WTC11 (cell line): ENCODE measurements around the gene GPC1. TPM values are rescaled to one million over a fixed set of nuclear protein-coding genes. Genes with fewer than 3 reads are reported as not detected.

Source experiments
- ATAC-seq: fragments of 200-7000 bp; cut with Tn5 transposase; 2 replicates; pipeline ENCODE4 v1.10.0; 2021; ENCODE audit warnings: mild to moderate bottlenecking, moderate library complexity
- CTCF ChIA-PET: fragments of 300-600 bp; sonication (Branson Sonifier 250); formaldehyde crosslinking; loops from one replicate; lab custom pipeline; 2021; ENCODE audit warnings: antibody characterized with exemption; lab: Charles Lee
- POLR2A ChIA-PET: fragments of 350-600 bp; sonication (Branson Sonifier 250); formaldehyde crosslinking; loops from one replicate; lab custom pipeline; 2021; ENCODE audit warnings: antibody characterized with exemption; lab: Charles Lee
- DNase-seq: peaks from one replicate; pipeline ENCODE4 v3.0.0; 2021; ENCODE audit warnings: low spot score
- H3K27ac Mint-ChIP-seq: 2 replicates; pipeline ENCODE4 v1.8.0; 2021; ENCODE audit warnings: mixed read lengths
- H3K27me3 Mint-ChIP-seq: 2 replicates; pipeline ENCODE4 v1.8.0; 2021; ENCODE audit warnings: low read depth, mild to moderate bottlenecking, moderate library complexity, mixed read lengths
- H3K36me3 Mint-ChIP-seq: 2 replicates; pipeline ENCODE4 v1.8.0; 2021; ENCODE audit warnings: mixed read lengths
- H3K4me1 Mint-ChIP-seq: 2 replicates; pipeline ENCODE4 v1.8.0; 2022; ENCODE audit warnings: mixed read lengths
- H3K4me3 Mint-ChIP-seq: 2 replicates; pipeline ENCODE4 v1.8.0; 2021; ENCODE audit warnings: mild to moderate bottlenecking, moderate library complexity, mixed read lengths
- H3K9me3 Mint-ChIP-seq: 2 replicates; pipeline ENCODE4 v1.8.0; 2021; ENCODE audit warnings: mixed read lengths
- ELF4 ChIP-seq: sonication (generic); formaldehyde crosslinking; IDR thresholded peaks from 2 replicates; pipeline ENCODE4 v1.8.1; 2022; ENCODE audit warnings: low read depth, mild to moderate bottlenecking, moderate library complexity, missing genetic modification reagents
- GRHL2 ChIP-seq: fragments of 250-450 bp; sonication (Bioruptor Pico); IDR thresholded peaks from 2 replicates; pipeline ENCODE4 v1.8.0; 2022; ENCODE audit warnings: mild to moderate bottlenecking, moderate library complexity; ENCODE audit not compliant: insufficient replicate concordance, severe bottlenecking
- GTF2I ChIP-seq: fragments of 250-450 bp; sonication (Bioruptor Pico); conservative IDR thresholded peaks from 2 replicates; pipeline ENCODE4 v1.4.0; 2021; ENCODE audit warnings: mild to moderate bottlenecking
- JUN ChIP-seq: sonication (generic); formaldehyde crosslinking; IDR thresholded peaks from 2 replicates; pipeline ENCODE4 v1.8.0; 2023; ENCODE audit warnings: mild to moderate bottlenecking, missing genetic modification reagents
- MYBL2 ChIP-seq: sonication (generic); formaldehyde crosslinking; IDR thresholded peaks from 2 replicates; pipeline ENCODE4 v1.8.1; 2023; ENCODE audit warnings: mild to moderate bottlenecking, moderate library complexity, missing genetic modification reagents
- NR3C1 ChIP-seq: sonication (generic); formaldehyde crosslinking; conservative IDR thresholded peaks from 2 replicates; pipeline ENCODE4 v1.8.1; 2023; ENCODE audit warnings: low read depth, mild to moderate bottlenecking, missing genetic modification reagents
- SOX15 ChIP-seq: fragments of 250-450 bp; sonication (Bioruptor Pico); IDR thresholded peaks from 2 replicates; pipeline ENCODE4 v1.9.0; 2021; ENCODE audit warnings: mild to moderate bottlenecking
- SP1 ChIP-seq: sonication (generic); formaldehyde crosslinking; conservative IDR thresholded peaks from 2 replicates; pipeline ENCODE4 v1.8.1; 2022; ENCODE audit warnings: missing genetic modification reagents
- TEAD1 ChIP-seq: sonication (generic); formaldehyde crosslinking; IDR thresholded peaks from 2 replicates; pipeline ENCODE4 v1.8.0; 2022; ENCODE audit warnings: mild to moderate bottlenecking, missing genetic modification reagents
- TP53 ChIP-seq: sonication (generic); formaldehyde crosslinking; IDR thresholded peaks from 2 replicates; pipeline ENCODE4 v1.8.1; 2023; ENCODE audit warnings: mild to moderate bottlenecking, missing genetic modification reagents
- ZNF416 ChIP-seq: fragments of 250-450 bp; sonication (Bioruptor Pico); IDR thresholded peaks from 2 replicates; pipeline ENCODE4 v1.9.0; 2021; ENCODE audit warnings: mild to moderate bottlenecking, inconsistent platforms
- ZNF671 ChIP-seq: fragments of 250-450 bp; sonication (Bioruptor Pico); IDR thresholded peaks from 2 replicates; pipeline ENCODE4 v1.8.0; 2021; ENCODE audit warnings: mild to moderate bottlenecking
- total RNA-seq: library from RNA; stranded (reverse); gene quantifications from 3 replicates; pipeline ENCODE4 v1.2.3, GENCODE V29; 2021
- TF ChIP-seq, protein P1 (sequence below): sonication (generic); formaldehyde crosslinking; IDR thresholded peaks from 2 replicates; pipeline ENCODE4 v1.8.1; 2022; ENCODE audit warnings: low read depth, mild to moderate bottlenecking, moderate library complexity, missing genetic modification reagents, borderline replicate concordance
- TF ChIP-seq, protein P2 (sequence below): fragments of 250-450 bp; sonication (Bioruptor Pico); IDR thresholded peaks from 2 replicates; pipeline ENCODE4 v1.9.0; 2021; ENCODE audit warnings: moderate library complexity, mild to moderate bottlenecking, inconsistent platforms, borderline replicate concordance
- TF ChIP-seq, protein P3 (sequence below): fragments of 250-450 bp; sonication (Bioruptor Pico); IDR thresholded peaks from 2 replicates; pipeline ENCODE4 v1.9.0; 2021; ENCODE audit warnings: mild to moderate bottlenecking
- TF ChIP-seq, protein P4 (sequence below): sonication (generic); formaldehyde crosslinking; IDR thresholded peaks from 2 replicates; pipeline ENCODE4 v1.8.1; 2023; ENCODE audit warnings: mild to moderate bottlenecking, missing genetic modification reagents, moderate library complexity
- TF ChIP-seq, protein P5 (sequence below): fragments of 250-450 bp; sonication (Bioruptor Pico); IDR thresholded peaks from 2 replicates; pipeline ENCODE4 v1.9.0; 2021; ENCODE audit warnings: mild to moderate bottlenecking, borderline replicate concordance
- TF ChIP-seq, protein P6 (sequence below): sonication (generic); formaldehyde crosslinking; IDR thresholded peaks from 2 replicates; pipeline ENCODE4 v1.8.1; 2022; ENCODE audit warnings: low read depth, missing genetic modification reagents, borderline replicate concordance
- TF ChIP-seq, protein P7 (sequence below): sonication (generic); formaldehyde crosslinking; IDR thresholded peaks from 2 replicates; pipeline ENCODE4 v1.8.1; 2022; ENCODE audit warnings: mild to moderate bottlenecking, moderate library complexity, missing genetic modification reagents
- TF ChIP-seq, protein P8 (sequence below): sonication (generic); formaldehyde crosslinking; IDR thresholded peaks from 2 replicates; pipeline ENCODE4 v1.8.0; 2022; ENCODE audit warnings: mild to moderate bottlenecking, missing genetic modification reagents
- TF ChIP-seq, protein P9 (sequence below): fragments of 250-450 bp; sonication (Bioruptor Pico); IDR thresholded peaks from 2 replicates; pipeline ENCODE4 v1.8.0; 2021; ENCODE audit warnings: mild to moderate bottlenecking
- TF ChIP-seq, protein P10 (sequence below): sonication (generic); formaldehyde crosslinking; IDR thresholded peaks from 2 replicates; pipeline ENCODE4 v1.8.0; 2022; ENCODE audit warnings: mild to moderate bottlenecking, missing genetic modification reagents

Gene GPC1
- total RNA-seq, 1 experiment from 2014 or later: 41.5 TPM

DNA sequence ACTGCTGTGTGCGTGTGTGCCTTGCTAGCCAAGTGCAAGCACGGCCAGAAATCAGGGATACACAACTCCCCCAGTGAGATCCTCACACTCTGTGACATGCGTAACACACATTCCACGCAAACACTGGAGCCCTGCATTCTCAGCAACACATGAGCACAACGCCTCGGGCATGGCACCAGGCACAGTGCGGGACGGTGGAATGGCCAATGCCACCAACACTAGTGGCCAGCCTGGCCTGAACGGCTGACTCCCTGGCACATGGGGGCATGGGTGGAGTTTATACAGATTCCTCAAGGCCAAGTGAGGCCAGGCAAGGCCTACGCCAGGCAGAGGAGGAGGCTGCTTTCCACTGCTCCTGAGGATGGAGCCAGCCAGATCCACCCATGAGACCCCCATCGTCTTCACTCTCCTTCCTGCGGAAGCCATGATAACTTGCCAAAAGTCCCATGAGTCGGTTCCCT lies 66.1 kb downstream of the GPC1 start:
- ChIA-PET CTCF (no interaction called here), POLR2A (no interaction called here)
- H3K27me3 Mint-ChIP-seq: peaks cover 7% of the 10 kb centered on the region; the same call in 1 of the 2 replicates
- peaks cover 5% of the 10 kb centered on the region for H3K36me3 Mint-ChIP-seq
- H3K9me3 Mint-ChIP-seq: peaks cover 5% of the 10 kb centered on the region
- H3K4me3 Mint-ChIP-seq: no peak overlapping the region
- TF ChIP-seq ELF4 (CRISPR knock-in tag): no peak
- TF ChIP-seq, protein P1, sequence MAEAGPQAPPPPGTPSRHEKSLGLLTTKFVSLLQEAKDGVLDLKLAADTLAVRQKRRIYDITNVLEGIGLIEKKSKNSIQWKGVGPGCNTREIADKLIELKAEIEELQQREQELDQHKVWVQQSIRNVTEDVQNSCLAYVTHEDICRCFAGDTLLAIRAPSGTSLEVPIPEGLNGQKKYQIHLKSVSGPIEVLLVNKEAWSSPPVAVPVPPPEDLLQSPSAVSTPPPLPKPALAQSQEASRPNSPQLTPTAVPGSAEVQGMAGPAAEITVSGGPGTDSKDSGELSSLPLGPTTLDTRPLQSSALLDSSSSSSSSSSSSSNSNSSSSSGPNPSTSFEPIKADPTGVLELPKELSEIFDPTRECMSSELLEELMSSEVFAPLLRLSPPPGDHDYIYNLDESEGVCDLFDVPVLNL (CRISPR knock-in tag): no peak
- TF ChIP-seq JUN (CRISPR knock-in tag): no peak
- TF ChIP-seq, protein P2, sequence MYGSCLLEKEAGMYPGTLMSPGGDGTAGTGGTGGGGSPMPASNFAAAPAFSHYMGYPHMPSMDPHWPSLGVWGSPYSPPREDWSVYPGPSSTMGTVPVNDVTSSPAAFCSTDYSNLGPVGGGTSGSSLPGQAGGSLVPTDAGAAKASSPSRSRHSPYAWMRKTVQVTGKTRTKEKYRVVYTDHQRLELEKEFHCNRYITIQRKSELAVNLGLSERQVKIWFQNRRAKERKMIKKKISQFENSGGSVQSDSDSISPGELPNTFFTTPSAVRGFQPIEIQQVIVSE (CRISPR knock-in tag): no peak
- TF ChIP-seq TEAD1: no peak
- H3K27ac Mint-ChIP-seq: no peak overlapping the region
- H3K4me1 Mint-ChIP-seq: no peaks in the 10 kb centered on the region
- ATAC-seq (no peak), DNase-seq (no peak)

DNA sequence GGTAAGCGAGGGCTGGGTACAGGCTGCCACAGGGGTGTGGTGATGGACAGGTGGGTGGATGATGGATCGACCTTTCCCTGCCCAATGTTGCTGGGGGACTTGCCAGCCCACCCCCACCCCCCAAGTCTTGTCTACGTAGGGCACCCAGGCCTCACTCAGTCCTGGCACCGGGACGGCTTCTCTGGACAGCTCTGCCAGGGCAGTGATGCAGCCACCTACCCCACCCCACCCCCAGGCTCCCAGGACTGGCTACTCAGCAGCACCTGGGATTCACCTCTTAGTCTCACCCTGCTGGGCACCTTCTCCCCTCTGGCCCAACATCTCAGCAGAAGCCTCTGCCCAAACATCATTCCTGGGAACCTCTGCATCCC lies 66.6 kb downstream of the GPC1 start:
- CTCF ChIA-PET: no interaction called here
- H3K36me3 Mint-ChIP-seq: no peaks in the 10 kb centered on the region
- DNase-seq: no peak

More for the DNA sequence above, 66.6 kb downstream of the GPC1 start:
- H3K4me1 Mint-ChIP-seq: no peaks in the 10 kb centered on the region
- H3K4me3 Mint-ChIP-seq: no peak overlapping the region
- peaks cover under 1% of the 10 kb centered on the region for H3K9me3 Mint-ChIP-seq
- no peak for ATAC-seq
- peaks cover 3% of the 10 kb centered on the region; the same call in 1 of the 2 replicates for H3K27me3 Mint-ChIP-seq
- no peak overlapping the region for H3K27ac Mint-ChIP-seq
- TF ChIP-seq MYBL2 (CRISPR knock-in tag) (no peak), JUN (CRISPR knock-in tag) (no peak), SOX15 (no peak), TP53 (no peak), GTF2I (CRISPR knock-in tag) (no peak), NR3C1 (CRISPR knock-in tag) (no peak), SP1 (no peak), ZNF671 (no peak), ZNF416 (CRISPR knock-in tag) (no peak), GRHL2 (CRISPR knock-in tag) (no peak)
- TF ChIP-seq, protein P3, sequence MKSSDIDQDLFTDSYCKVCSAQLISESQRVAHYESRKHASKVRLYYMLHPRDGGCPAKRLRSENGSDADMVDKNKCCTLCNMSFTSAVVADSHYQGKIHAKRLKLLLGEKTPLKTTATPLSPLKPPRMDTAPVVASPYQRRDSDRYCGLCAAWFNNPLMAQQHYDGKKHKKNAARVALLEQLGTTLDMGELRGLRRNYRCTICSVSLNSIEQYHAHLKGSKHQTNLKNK: no peak
- TF ChIP-seq, protein P4, sequence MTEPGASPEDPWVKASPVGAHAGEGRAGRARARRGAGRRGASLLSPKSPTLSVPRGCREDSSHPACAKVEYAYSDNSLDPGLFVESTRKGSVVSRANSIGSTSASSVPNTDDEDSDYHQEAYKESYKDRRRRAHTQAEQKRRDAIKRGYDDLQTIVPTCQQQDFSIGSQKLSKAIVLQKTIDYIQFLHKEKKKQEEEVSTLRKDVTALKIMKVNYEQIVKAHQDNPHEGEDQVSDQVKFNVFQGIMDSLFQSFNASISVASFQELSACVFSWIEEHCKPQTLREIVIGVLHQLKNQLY (CRISPR knock-in tag): no peak
- TF ChIP-seq, protein P5, sequence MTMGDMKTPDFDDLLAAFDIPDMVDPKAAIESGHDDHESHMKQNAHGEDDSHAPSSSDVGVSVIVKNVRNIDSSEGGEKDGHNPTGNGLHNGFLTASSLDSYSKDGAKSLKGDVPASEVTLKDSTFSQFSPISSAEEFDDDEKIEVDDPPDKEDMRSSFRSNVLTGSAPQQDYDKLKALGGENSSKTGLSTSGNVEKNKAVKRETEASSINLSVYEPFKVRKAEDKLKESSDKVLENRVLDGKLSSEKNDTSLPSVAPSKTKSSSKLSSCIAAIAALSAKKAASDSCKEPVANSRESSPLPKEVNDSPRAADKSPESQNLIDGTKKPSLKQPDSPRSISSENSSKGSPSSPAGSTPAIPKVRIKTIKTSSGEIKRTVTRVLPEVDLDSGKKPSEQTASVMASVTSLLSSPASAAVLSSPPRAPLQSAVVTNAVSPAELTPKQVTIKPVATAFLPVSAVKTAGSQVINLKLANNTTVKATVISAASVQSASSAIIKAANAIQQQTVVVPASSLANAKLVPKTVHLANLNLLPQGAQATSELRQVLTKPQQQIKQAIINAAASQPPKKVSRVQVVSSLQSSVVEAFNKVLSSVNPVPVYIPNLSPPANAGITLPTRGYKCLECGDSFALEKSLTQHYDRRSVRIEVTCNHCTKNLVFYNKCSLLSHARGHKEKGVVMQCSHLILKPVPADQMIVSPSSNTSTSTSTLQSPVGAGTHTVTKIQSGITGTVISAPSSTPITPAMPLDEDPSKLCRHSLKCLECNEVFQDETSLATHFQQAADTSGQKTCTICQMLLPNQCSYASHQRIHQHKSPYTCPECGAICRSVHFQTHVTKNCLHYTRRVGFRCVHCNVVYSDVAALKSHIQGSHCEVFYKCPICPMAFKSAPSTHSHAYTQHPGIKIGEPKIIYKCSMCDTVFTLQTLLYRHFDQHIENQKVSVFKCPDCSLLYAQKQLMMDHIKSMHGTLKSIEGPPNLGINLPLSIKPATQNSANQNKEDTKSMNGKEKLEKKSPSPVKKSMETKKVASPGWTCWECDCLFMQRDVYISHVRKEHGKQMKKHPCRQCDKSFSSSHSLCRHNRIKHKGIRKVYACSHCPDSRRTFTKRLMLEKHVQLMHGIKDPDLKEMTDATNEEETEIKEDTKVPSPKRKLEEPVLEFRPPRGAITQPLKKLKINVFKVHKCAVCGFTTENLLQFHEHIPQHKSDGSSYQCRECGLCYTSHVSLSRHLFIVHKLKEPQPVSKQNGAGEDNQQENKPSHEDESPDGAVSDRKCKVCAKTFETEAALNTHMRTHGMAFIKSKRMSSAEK (CRISPR knock-in tag): no peak
- TF ChIP-seq, protein P6, sequence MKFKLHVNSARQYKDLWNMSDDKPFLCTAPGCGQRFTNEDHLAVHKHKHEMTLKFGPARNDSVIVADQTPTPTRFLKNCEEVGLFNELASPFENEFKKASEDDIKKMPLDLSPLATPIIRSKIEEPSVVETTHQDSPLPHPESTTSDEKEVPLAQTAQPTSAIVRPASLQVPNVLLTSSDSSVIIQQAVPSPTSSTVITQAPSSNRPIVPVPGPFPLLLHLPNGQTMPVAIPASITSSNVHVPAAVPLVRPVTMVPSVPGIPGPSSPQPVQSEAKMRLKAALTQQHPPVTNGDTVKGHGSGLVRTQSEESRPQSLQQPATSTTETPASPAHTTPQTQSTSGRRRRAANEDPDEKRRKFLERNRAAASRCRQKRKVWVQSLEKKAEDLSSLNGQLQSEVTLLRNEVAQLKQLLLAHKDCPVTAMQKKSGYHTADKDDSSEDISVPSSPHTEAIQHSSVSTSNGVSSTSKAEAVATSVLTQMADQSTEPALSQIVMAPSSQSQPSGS (CRISPR knock-in tag): no peak
- TF ChIP-seq, protein P7, sequence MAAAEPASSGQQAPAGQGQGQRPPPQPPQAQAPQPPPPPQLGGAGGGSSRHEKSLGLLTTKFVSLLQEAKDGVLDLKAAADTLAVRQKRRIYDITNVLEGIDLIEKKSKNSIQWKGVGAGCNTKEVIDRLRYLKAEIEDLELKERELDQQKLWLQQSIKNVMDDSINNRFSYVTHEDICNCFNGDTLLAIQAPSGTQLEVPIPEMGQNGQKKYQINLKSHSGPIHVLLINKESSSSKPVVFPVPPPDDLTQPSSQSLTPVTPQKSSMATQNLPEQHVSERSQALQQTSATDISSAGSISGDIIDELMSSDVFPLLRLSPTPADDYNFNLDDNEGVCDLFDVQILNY: no peak
- TF ChIP-seq, protein P8, sequence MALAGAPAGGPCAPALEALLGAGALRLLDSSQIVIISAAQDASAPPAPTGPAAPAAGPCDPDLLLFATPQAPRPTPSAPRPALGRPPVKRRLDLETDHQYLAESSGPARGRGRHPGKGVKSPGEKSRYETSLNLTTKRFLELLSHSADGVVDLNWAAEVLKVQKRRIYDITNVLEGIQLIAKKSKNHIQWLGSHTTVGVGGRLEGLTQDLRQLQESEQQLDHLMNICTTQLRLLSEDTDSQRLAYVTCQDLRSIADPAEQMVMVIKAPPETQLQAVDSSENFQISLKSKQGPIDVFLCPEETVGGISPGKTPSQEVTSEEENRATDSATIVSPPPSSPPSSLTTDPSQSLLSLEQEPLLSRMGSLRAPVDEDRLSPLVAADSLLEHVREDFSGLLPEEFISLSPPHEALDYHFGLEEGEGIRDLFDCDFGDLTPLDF: no peak
- TF ChIP-seq, protein P9, sequence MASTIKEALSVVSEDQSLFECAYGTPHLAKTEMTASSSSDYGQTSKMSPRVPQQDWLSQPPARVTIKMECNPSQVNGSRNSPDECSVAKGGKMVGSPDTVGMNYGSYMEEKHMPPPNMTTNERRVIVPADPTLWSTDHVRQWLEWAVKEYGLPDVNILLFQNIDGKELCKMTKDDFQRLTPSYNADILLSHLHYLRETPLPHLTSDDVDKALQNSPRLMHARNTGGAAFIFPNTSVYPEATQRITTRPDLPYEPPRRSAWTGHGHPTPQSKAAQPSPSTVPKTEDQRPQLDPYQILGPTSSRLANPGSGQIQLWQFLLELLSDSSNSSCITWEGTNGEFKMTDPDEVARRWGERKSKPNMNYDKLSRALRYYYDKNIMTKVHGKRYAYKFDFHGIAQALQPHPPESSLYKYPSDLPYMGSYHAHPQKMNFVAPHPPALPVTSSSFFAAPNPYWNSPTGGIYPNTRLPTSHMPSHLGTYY (CRISPR knock-in tag): no peak
- TF ChIP-seq, protein P10, sequence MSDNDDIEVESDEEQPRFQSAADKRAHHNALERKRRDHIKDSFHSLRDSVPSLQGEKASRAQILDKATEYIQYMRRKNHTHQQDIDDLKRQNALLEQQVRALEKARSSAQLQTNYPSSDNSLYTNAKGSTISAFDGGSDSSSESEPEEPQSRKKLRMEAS (CRISPR knock-in tag): no peak
- POLR2A ChIA-PET: no interaction called here
